ENCODE measurements around the gene ETV7.
"Not testable (repeated sequence)": the region's sequence is repeated elsewhere in the genome, so short reads cannot be mapped to it uniquely, and the experiment has no call there.

Gene ETV7

DNA sequence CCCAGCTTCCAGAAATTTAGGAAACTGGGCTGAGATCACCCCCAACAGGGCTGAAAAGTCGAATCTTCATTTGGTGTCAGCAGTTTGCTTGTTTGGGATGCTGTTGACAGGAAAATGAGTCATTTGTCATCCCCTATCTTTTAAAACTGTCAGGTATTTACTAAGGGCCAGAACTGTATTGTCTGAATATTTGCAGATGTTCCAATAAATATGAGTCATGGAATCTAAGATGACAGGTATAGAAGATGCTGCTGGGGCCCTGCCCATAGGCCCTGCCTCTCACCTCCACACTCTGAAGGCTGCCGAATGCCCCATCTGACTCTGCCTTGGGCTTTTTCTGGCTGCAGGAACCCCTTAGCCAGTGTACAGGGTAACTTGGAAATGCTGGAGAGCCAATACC lies 3.9 kb downstream of the ETV7 start:
- no peak for DNase-seq (ENCODE audit: low read depth)

DNA sequence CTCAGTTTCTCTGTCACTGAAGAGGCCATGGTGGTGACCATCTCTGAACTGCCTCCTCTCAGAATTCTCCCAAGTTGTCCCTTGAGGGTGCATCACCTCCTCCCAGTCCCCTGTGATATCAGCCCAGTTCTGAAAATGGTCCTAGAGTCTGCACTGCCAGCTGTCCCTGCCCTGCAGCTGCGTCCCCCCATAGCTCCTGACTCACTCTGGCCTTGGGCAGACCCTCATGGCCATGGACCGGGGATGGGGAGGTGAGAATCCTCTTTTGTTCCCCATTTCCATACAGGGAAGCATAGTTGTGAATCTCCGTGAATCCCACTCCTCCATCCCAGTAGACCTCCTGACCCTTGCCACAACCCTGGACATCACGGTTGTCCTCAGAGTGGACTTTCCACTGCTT lies 4.5 kb downstream of the ETV7 start:
- DNase-seq (ENCODE audit: low read depth), result no peak

DNA sequence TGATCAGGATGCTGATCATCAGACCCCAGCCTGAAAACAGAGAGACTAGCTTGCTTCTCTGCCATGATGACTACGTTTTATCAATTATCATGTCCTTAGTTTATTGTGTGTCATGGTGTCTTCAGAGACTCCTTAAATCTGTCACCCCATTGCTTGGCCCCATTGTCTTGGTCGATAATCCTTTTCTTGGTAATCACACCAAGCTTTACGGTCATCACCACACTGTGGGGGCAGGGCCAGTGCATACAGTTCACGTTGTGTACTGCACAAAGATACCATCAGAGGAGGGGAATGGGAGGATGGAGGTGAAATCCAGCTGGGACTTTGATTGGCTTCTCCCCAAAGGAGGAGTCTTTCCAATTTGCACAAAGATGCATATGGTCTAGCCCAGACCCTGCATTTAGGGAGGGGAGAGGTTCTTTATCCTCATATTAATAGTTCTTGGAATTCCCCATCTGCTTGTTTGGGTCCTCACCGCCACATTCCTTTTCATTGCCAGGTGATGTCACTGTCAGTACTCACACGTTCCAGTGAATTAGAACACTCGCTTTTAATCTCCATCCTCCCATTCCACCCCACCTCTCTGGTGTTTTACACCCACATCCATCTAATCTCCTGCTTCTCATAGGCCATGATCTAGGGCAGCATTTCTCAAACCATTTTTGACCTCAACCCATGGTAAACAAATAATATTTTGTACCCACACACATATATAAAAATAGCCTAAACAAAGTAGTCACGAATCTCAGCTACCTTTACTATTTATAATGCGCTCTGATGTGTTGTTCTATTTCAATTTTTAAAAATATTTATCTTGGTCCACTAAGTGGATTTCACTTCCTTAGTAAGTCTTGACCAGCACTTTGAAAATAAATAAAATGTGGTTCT lies 5.7 kb downstream of the ETV7 start:
- DNase-seq (ENCODE audit: low read depth), result no peak

DNA sequence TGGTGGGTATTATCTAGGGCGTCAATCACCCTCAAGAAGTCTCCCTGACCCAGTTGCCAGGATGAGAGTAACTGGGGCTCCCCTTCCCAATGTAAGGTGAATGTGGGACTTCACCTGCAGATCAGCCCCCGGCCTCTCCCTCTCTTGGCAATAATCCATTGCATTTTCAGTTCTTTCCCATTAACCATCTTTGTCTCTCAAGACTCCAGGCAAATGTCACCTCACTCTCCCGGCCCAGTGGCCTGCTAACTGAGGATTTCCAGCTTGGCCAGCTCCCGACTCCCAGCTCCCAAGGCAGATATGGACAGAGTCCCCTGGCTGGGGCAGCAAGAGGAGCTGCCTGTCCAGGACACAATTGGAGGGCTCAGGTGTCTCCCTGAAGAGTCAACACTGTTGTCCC lies 7.3 kb downstream of the ETV7 start:
- no peak for DNase-seq (ENCODE audit: low read depth)

DNA sequence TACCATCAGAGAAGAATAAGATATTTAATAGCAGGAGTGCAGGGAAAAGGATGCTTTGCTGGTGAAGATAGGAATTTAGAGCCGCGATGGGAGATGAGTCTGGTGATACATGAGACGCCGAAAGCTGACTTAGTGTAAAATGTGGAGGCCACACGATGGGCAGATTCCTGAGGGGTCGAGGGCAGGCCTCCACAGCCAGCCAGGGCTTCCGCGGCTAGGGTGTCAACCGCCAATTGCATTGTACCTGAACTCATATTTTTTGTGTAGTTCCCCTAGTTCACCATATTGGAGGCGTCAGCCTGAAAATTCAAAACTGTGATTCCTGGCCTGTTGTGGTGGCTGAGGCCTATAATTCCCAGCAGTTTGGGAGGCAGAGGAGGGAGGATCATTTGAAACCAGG lies 8.5 kb downstream of the ETV7 start:
- no peak for DNase-seq (ENCODE audit: low read depth)

DNA sequence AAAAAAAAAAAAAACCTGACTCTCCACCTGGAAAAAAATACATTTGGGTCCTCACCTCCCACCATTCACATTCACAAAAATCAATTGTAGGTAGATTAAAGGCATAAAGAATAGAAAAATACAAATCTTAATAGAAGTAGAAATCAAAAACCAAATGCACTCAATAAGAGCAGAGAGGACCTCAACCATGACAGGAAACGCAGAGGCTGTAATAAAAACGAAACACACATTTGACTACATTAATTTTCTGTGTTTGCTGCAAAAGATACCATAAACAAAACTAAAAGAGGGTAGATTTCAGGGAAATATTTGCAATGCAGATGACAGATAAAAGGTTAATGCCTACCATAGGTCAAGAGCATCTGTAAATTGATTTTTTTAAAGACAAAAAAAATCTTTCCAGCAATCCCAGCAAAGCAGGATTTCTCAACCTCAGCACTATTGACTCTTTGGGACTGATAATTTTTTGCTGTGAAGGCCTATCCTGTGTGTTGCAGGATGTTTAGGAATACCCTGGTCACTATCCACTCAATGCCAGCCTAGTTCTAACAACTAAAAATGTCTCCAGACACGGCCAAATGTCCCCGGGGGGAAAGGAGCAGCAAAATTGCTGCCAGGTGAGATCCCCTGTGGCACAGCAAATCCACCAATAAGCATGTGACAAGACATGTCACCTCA lies 9.1 kb downstream of the ETV7 start:
- DNase-seq (ENCODE audit: low read depth), result no peak

DNA sequence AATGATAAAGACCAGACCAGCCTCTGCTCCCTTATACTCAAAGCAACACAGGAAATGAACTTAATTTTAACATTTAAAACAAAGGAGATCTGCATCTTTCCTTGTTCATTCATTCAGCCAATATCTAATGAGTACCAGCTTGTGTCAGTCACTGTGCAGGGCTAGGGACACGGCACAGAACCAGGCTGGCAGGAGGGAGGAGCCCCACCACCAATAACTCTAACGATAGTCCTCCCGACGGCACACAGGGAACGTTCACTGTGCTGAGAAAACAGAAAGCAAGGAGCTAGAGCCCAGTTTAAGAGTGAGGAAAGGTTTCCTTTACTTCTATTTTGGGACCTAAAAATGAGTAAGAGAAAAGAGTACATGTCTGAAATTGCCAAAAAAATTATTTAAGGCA lies 9.9 kb downstream of the ETV7 start:
- DNase-seq (ENCODE audit: low read depth), result no peak

DNA sequence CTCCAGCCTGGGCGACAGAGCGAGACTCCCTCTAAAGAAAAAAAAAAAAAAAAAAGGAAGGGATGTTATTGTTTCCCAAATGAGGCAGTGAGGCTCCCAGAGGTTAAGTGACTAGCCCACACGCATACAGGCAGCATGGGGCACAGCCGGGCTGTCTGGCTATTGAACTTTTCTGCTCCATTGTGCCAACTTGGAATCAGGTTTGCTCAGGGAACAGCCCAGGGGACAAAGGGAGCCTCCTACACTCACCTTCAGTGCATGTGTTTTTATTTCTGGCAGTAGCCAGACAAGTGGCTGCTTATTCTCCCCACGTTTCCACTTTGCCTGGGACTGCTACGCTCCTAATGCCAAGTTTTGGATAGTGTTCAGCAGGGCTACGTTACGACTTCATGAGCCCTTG lies 10.7 kb downstream of the ETV7 start:
- DNase-seq (ENCODE audit: low read depth), result no peak

DNA sequence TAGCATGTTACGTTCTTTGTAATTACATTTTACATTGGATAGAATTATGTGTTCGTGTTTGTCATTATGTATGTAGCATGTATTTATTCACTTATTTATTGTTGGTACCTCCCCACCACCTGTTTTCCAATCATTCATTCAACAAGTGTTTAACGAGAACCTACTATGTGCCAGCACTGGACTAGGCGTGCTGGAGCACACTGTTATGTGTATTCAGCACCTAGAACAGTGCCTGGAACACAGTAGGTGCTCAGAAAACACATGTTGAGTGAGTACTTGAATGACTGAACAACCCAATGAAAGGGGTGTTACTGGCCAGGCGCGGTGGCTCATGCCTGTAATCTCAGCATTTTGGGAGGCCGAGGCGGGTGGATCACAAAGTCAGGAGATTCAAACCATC lies 11.3 kb downstream of the ETV7 start:
- no peak for DNase-seq (ENCODE audit: low read depth)

DNA sequence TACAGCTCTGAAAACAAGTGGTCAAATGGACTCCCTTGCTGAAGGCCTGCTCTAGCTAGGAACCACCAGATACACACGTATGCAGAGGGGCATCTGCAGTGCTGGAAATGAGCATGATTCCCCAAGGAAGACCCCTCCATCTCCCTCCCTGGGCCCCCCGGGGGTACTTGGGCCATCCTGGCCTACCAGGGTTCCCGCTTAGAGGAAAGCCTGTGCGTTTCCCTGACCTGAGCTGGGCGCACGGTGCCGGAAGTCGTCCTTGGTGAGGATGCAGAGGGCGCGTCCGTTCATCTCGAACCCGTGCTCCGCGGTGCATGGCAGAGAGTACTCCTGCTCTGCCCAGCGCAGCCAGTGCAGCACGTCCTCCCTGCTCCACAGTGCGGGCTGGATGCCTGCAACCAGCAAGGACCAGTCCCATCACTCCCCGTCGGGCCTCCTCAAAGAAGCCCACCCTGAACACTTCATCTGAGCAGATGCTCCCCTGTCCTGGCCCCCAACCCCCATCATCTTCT lies 11.8 kb downstream of the ETV7 start:
- DNase-seq (ENCODE audit: low read depth), result no peak

DNA sequence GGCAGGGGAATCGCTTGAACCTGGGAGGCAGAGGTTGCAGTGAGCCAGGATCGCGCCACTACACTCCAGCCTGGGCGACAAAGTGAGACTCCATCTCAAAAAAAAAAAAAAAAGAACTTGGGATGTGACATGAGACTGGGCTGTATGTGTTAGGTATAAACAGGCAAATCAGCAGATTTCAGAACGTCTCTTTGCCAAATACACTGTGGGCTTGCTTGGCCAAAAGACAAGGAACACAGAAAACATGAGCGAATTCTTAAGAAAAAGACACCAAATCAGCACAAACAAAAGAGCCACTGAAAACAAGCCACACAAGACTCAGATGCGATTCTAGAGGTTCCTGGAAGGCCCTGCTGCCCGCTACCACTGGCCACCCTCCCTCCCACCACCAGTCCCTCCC lies 12.5 kb downstream of the ETV7 start:
- DNase-seq (ENCODE audit: low read depth), result no peak

DNA sequence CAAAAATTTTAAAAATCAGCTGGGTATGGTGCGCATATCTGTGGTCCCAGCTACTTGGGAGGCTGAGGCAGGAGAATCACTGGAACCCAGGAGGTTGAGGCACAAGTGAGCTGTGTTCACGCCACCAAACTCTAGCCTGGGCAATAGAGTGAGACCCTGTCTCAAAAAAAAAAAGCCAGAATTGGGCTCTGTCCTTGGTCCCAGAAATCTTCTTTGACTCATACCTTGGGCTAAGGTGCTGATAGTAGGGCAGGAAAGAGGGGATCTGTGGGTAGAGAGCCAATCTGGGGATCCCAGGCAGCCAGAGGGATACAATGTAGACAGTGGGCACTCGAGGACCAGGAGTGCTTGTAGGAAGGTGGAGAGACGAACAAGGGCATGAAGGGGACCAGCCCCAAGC lies 13.3 kb downstream of the ETV7 start:
- DNase-seq (ENCODE audit: low read depth), result no peak

DNA sequence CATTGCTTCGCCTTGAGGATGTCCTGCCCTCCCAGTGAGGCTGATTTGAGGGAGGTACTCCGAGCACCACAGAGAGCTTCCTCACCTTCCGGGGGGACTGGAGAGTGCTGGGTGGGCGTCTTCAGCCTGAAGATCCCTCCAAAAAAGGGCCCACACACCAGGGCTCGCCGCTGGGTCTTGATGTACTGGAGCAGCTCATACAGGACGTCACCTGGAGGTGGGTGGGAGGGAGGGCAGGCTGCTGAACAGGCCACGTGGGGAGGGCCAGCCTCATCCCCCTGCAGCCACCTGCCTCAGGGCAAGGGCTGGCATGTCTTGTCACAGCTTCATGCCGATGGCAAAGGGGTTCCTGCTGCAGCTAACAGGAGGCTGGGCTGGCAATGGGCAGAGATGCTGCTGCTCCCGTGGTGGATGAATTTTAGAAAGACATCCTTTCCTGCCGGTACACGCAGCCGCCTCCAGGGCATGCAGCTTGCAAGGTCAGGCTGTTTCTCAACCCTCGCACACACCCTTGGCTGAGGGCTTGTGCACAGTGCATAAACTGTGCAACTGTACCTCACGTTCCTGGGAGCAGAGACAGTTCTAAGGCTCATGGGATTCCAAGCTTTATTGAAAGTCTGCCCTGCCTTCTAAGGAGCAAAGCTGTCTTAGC lies 14.0 kb downstream of the ETV7 start:
- DNase-seq (ENCODE audit: low read depth), result peak; percentile 31

DNA sequence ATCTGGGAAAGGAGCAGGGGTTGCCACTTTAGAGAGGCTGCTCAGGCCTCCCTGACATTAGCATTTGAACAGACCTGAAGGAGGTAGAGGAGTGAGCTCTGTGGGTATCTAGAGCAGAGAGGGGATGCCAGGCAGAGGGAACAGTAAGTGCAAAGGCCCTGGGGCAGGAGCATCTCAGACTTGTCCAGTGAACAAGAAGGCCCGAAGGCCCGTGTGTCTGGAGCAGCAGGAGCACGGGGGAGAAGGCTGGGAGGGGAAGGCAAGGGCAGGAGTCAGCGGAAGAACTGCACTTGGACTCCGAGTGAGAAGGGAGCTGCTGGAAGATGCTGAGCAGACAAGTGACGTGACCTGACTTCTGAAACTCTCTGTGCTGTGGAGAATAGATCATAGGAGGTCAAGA lies 15.4 kb downstream of the ETV7 start:
- DNase-seq (ENCODE audit: low read depth), result no peak

DNA sequence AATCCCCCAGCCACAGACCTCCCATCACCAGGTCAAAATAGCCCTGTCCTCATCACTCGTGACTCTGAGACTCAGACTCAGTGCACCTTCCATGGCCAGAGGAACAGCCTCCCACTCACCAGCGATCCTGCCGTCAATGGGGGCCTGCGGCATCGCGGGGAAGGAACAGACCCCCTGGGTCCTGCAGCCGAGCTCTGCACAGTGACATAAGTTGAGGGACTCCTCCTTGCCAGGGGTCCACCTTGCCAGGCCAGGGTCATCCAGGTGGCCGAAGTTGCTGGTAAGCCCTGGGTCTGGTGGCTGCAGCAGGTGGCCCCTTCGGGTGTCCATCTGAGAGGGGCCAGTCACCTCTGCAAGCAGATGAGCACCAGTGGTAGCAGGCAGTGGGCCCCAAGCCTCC lies 16.3 kb downstream of the ETV7 start:
- DNase-seq (ENCODE audit: low read depth), result no peak

DNA sequence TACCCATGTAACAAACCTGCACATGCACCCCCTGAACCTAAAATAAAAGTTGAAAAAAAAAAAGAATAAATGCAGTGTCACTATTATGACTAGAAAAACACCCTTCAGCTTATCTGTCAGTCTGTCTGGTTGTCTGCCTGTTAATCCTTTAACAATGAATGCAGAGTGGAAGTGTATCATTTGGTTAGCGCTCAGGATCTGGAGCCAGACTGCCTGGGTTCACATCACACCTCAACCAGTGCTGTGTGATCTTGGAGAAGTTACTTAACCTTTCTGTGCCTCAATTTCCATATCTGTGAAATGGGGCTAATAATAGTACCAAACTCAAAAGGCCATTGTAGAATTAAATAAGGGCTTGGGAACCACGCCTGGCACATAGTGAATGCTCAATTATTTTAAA lies 16.8 kb downstream of the ETV7 start:
- DNase-seq (ENCODE audit: low read depth), result no peak

DNA sequence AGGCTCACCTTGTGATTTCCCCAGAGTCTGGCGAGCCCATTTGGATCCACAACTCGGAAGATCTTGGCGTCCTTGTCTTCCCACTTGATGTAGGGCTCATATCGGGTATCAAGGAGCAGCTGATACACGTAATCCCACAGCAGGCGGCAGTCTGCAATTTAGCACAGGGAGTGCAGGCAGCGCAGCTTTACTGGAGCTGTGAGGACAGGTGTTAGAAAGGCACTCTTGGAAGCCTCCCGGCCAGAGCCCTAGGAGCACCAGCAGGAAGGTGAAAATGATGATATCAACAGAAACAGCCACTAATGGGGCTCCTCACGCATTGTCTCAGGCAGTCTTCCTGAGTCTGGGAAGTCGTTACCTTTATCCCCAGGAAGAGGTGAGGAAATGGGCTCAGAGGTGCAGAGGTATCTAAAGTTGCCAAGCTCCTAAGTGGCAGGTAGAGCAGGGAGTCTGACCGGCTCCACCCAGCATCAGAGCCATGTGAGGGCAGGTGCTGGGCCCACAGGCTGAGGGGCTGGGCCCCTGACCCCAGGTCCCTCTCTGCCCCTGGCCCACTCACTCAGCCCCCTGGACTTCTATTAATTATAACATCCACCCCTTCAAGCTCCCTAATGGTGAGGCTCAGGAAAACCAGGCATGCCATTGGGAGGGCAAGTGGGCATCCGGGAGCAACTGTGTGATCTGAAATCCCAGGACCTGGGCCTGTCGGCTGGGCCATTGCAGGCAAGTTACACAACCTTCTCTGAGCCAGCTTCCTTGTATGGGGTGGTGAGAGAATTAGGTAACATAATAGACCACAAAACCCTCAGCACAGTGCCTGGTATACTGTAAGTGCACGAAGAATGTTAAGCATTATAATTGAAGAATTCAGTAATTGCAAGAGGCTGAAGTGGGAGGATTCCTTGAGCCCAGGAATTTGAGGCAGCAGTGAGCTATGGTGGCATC lies 18.3 kb downstream of the ETV7 start:
- peak; percentile 93 for DNase-seq (ENCODE audit: low read depth)

DNA sequence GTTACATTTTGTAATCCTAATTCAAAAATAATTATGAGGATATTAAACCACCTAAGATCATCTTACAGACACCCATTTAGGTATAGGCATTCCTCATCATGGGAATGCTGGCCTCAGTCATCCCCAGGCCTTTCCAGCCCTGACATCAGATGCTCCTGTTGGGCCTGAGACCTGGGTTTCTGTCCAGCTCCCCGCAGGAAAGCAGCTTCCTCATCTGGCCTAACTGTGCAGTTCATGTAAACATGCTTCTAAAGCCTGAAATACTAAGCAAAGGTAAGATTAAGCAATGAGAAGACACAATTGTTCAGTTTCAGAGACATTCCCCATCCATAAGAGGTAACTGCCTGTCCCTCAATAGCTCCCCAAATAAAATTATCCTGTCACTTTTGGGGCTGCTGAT lies 19.0 kb downstream of the ETV7 start:
- DNase-seq (ENCODE audit: low read depth), result no peak

DNA sequence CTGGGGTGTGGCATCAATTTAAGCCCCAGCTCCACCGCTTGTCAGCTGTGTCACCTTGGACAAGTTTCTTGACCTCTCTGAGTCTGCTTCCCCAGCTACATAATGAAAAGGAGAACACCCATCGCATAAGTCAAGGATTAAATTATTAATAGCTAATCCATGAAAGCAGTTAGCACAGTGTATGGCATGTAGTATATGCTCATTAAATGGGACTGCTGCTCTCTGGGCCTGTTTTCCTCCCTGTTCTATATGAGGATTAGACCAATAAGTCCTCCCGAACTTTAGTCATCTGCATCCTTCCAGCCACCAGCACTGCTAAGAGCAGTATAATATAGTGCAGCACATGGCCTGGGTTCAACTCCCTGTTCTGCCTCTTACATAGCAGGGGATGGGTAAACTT lies 19.7 kb downstream of the ETV7 start:
- no peak for DNase-seq (ENCODE audit: low read depth)

DNA sequence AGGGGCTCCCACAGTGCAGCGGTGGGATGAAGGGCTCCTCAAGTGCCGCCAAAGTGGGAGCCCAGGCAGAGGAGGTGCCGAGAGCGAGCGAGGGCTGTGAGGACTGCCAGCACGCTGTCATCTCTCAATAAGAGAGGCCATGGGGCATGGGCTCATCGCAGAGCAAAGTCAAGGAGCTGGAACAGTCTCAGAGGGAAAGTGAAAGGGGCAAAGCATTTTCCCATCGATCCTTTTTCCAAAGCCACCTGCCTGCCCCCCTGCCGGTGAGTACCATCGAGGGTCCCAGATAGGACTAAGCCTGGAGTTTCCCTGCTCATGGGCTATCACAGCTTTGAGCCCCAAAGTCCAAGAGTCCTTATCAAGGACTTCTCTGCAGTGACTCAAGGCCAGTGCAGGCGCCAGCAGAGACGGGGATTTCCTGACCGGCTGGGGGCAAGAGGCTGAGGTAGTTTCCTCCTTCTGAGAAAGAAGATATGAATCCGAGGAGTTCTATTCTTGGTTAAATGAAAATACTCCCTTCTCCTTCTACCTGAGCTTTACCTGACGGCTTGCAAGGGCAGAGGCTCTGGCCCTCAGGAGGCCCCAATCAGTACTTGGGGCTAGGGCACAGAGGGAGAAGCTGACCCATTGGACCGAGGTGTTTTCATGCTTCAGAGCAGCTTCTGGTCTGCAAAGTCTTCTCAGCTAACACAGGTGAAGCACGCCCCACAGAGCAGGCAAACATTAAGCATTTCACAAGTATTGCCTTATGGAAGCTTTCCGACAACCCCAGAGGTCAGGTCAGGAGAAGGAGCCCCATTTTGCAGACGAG lies 22.6 kb downstream of the ETV7 start:
- peak; percentile 77 for DNase-seq (ENCODE audit: low read depth)

DNA sequence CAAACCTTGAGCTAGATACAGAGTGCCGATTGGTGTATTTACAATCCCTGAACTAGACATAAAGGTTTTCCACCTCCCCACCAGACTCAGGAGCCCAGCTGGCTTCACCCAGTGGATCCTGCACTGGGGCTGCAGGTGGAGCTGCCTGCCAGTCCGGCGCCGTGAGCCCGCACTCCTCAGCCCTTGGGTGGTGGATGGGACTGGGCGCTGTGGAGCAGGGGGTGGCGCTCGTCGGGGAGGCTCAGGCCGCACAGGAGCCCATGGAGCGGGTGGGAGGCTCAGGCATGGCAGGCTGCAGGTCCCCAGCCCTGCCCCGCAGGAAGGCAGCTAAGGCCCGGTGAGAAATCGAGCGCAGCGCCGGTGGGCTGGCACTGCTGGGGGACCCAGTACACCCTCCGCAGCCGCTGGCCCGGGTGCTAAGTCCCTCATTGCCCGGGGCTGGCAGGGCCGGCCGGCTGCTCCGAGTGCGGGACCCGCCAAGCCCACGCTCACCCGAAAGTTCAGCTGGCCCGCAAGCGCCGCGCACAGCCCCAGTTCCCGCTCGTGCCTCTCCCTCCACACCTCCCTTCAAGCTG lies 23.3 kb downstream of the ETV7 start:
- DNase-seq (ENCODE audit: low read depth), result not testable (repeated sequence)
